Stimulated activated CD8-positive, alpha-beta memory T cell treated with anti-CD3 and anti-CD28 coated beads, Interleukin-4, amount 100 ng/mL, for 1 hour (primary cell): ENCODE measurements around the gene C14orf93.
"Not testable (repeated sequence)": the region's sequence is repeated elsewhere in the genome, so short reads cannot be mapped to it uniquely, and the experiment has no call there.

Experiments
- DNase-seq, 2 donors: peaks; one replicate each; pipeline ENCODE4 v3.0.0-alpha.2; 2020; ENCODE audit warnings: low read depth in 2 of 2, low spot score in 1 of 2

Gene C14orf93

GRCh38 chr14:22976620-22977433 is 33.1 kb downstream of the C14orf93 start:
- DNase-seq: no peak

GRCh38 chr14:22974530-22975313 is 35.2 kb downstream of the C14orf93 start:
- DNase-seq: no peak

- no peak for DNase-seq
These were observed 36.5 kb downstream of the C14orf93 start for GRCh38 chr14:22973217-22974032.

- no peak for DNase-seq
These were observed 37.5 kb downstream of the C14orf93 start for GRCh38 chr14:22972313-22972930.

GRCh38 chr14:22971152-22971551 is 38.8 kb downstream of the C14orf93 start:
- DNase-seq: no peak

- no peak for DNase-seq
These were observed 43.1 kb downstream of the C14orf93 start for GRCh38 chr14:22966783-22967269.

GRCh38 chr14:22965916-22966782 is 43.8 kb downstream of the C14orf93 start:
- DNase-seq: not testable (repeated sequence)

- DNase-seq: no peak
These were observed 47.8 kb downstream of the C14orf93 start for GRCh38 chr14:22962061-22962676.

- DNase-seq: no peak
These were observed 54.0 kb downstream of the C14orf93 start for GRCh38 chr14:22955702-22956569.

GRCh38 chr14:22952418-22952817 is 57.5 kb downstream of the C14orf93 start:
- no peak for DNase-seq

GRCh38 chr14:22951795-22952194 is 58.1 kb downstream of the C14orf93 start:
- DNase-seq: not testable (repeated sequence)

GRCh38 chr14:22945642-22946041 is 64.3 kb downstream of the C14orf93 start:
- no peak for DNase-seq

- DNase-seq: no peak
These were observed 70.3 kb downstream of the C14orf93 start for GRCh38 chr14:22939684-22940083.
